ENCODE data around the gene CNOT2.

GRCh38 chr12:70365648-70366518, 122.7 kb downstream of the CNOT2 start, which contains the start of gene KCNMB4:
- TF ChIP-seq CTCF (IDR thresholded peaks at IDR 0.05; ENCODE audit: insufficient read depth, low read depth, low read length), result no peak
- no peak for TF ChIP-seq EZH2 (IDR thresholded peaks at IDR 0.05; ENCODE audit: insufficient read depth, low read length)

Data from astrocyte (in vitro differentiated cells and primary cell).